ENCODE data around the gene PRKG1.

The PRKG1 gene

GRCh38 chr10:52347327-52347667, 1273.0 kb downstream of the PRKG1 start:
- DNase-seq = no peak

Measured in fibroblast of skin of right quadriceps (primary cell).